Middle frontal gyrus (tissue), 1 donor: ENCODE measurements around the gene CD300E.
"Not testable (repeated sequence)": the region's sequence is repeated elsewhere in the genome, so short reads cannot be mapped to it uniquely, and the experiment has no call there.

Source experiments
- DNase-seq: peaks from one replicate; pipeline ENCODE4 v3.0.0-alpha.2; 2015; ENCODE audit warnings: low spot score; ENCODE audit errors: extremely low spot score

The CD300E gene

GRCh38 chr17:74599023-74599399 lies 24.5 kb downstream of the CD300E start:
- DNase-seq, result no peak

- DNase-seq, result no peak
Observed at GRCh38 chr17:74598346-74599022, 25.1 kb downstream of the CD300E start.

GRCh38 chr17:74597069-74597790 lies 26.3 kb downstream of the CD300E start:
- no peak for DNase-seq

- no peak for DNase-seq
Observed at GRCh38 chr17:74595037-74595750, 28.3 kb downstream of the CD300E start.

- DNase-seq, result no peak
Observed at GRCh38 chr17:74592087-74592990, 31.2 kb downstream of the CD300E start, which contains the start of gene CD300LD. TSS of gene CD300LD (minus strand) at chr17:74592283. CDS start at chr17:74592202, 81 bp downstream.

GRCh38 chr17:74591503-74591902 lies 32.0 kb downstream of the CD300E start:
- no peak for DNase-seq

GRCh38 chr17:74585711-74586110 lies 37.8 kb downstream of the CD300E start:
- DNase-seq, result no peak

- DNase-seq, result no peak
Observed at GRCh38 chr17:74584292-74585060, 39.1 kb downstream of the CD300E start.

- DNase-seq, result no peak
Observed at GRCh38 chr17:74582633-74583032, 40.9 kb downstream of the CD300E start.

- no peak for DNase-seq
Observed at GRCh38 chr17:74579900-74580299, 43.6 kb downstream of the CD300E start.

- no peak for DNase-seq
Observed at GRCh38 chr17:74578979-74579378, 44.6 kb downstream of the CD300E start.

GRCh38 chr17:74574489-74575142 lies 48.9 kb downstream of the CD300E start:
- no peak for DNase-seq

- DNase-seq, result not testable (repeated sequence)
Observed at GRCh38 chr17:74573635-74574034, 49.9 kb downstream of the CD300E start.

GRCh38 chr17:74573169-74573568 lies 50.4 kb downstream of the CD300E start:
- DNase-seq, result no peak

GRCh38 chr17:74571621-74572270 lies 51.8 kb downstream of the CD300E start:
- DNase-seq, result no peak

- no peak for DNase-seq
Observed at GRCh38 chr17:74569020-74570003, 54.2 kb downstream of the CD300E start.

GRCh38 chr17:74568106-74568873 lies 55.2 kb downstream of the CD300E start:
- no peak for DNase-seq
